Upper lobe of left lung (tissue), 6 donors: ENCODE results near the gene MXI1. TPM values are rescaled to one million over a fixed set of nuclear protein-coding genes. Genes with fewer than 3 reads are reported as not detected.

Source experiments
- ATAC-seq, 2 donors: fragments of 200-7000 bp; cut with Tn5 transposase; one replicate each; pipeline ENCODE4 v1.9.1; 2022; ENCODE audit warnings: mild to moderate bottlenecking in 2 of 2, moderate library complexity in 2 of 2; ENCODE audit not compliant: low FRiP score in 2 of 2
- DNase-seq, 2 donors: peaks; one replicate each; pipeline ENCODE4 v3.0.0-alpha.2; 2019 to 2020
- H3K27ac ChIP-seq, 4 donors: fragments of 200-600 bp; sonication (generic); one replicate each; pipeline ENCODE4 v1.5.1; 2016 to 2019
- H3K27me3 ChIP-seq, 4 donors: fragments of 200-600 bp; sonication (generic); one replicate each; pipeline ENCODE4 v1.5.1; 2017 to 2019
- H3K36me3 ChIP-seq, 4 donors: fragments of 200-600 bp; sonication (generic); one replicate each; pipeline ENCODE4 v1.5.1; 2016 to 2019
- H3K4me1 ChIP-seq, 4 donors: fragments of 200-600 bp; sonication (generic); one replicate each; pipeline ENCODE4 v1.5.1; 2018 to 2019
- H3K4me3 ChIP-seq, 4 donors: fragments of 200-600 bp; sonication (generic); one replicate each; pipeline ENCODE4 v1.5.1; 2017 to 2019; ENCODE audit warnings: mild to moderate bottlenecking in 2 of 4, moderate library complexity in 1 of 4
- H3K9me3 ChIP-seq, 4 donors: fragments of 200-600 bp; sonication (generic); one replicate each; pipeline ENCODE4 v1.5.1; 2018 to 2019
- CTCF ChIP-seq, 6 experiments: fragments of 450-650 bp in 4 of 6; fragments of 200-600 bp in 2 of 6; sonication (generic) in 2 of 6; IDR thresholded peaks; one replicate each; pipeline ENCODE4 v1.5.1; 2016 to 2019; ENCODE audit warnings: antibody characterized with exemption in 6 of 6
- EP300 ChIP-seq, 4 donors: sonication (generic); formaldehyde crosslinking; IDR thresholded peaks; one replicate each; pipeline ENCODE4 v1.5.1; 2017; ENCODE audit warnings: antibody characterized with exemption in 4 of 4, control low read depth in 2 of 4
- POLR2A ChIP-seq, 4 donors: fragments of 450-650 bp; IDR thresholded peaks; one replicate each; pipeline ENCODE4 v1.5.1; 2016 to 2017; ENCODE audit warnings: antibody characterized with exemption in 4 of 4, mild to moderate bottlenecking in 2 of 4
- POLR2AphosphoS5 ChIP-seq, 2 donors: sonication (generic); formaldehyde crosslinking; IDR thresholded peaks; one replicate each; pipeline ENCODE4 v1.5.1; 2017; ENCODE audit warnings: antibody characterized with exemption in 2 of 2
- WGBS, 2 donors: methylation state at CpG; one replicate each; pipeline ENCODE4 v1.1.5; 2017 to 2018; 5-methylcytosine and 5-hydroxymethylcytosine counted together
- total RNA-seq, 6 donors: library from RNA; depleted of rRNA in 4 of 6; stranded (reverse); fragments of >200 nt in 4 of 6; gene quantifications; one replicate each; pipeline versions ENCODE4 v1.1.0 to v1.2.1, GENCODE V29; 2016 to 2021
- donor health status: DM: no; HTN: no; CAD: no; lungs with moderate emphysema.
- donor health status: DM: no; HTN: yes; CAD: no; lungs with severe emphysema.

The MXI1 gene
- total RNA-seq, 6 donors from 2014 or later, result 27.7 to 90.1 (median 45.2) TPM

GRCh38 chr10:110205051-110205675 is 2.2 kb upstream of the MXI1 start:
- no peaks in the 10 kb centered on the region for H3K36me3 ChIP-seq

GRCh38 chr10:110207805-110208613 is 604 bp downstream of the MXI1 start:
- peak; percentile 46 to 83 for DNase-seq
- Histone ChIP-seq H3K4me1 (peaks cover 13 to 48% (median 16%) of the 10 kb centered on the region in 4 donors), H3K9me3 (no peaks in the 10 kb centered on the region), H3K36me3 (no peaks in the 10 kb centered on the region), H3K27ac (peak overlapping the region; percentile 73 to 97 (median 90)), H3K4me3 (peak overlapping the region; percentile 65 to 82 (median 71)), H3K27me3 (no peaks in the 10 kb centered on the region)
- TF ChIP-seq CTCF (IDR thresholded peaks at IDR 0.05) (no peak), EP300 (IDR thresholded peaks at IDR 0.05) (no peak), POLR2AphosphoS5 (IDR thresholded peaks at IDR 0.05) (no peak), POLR2A (IDR thresholded peaks at IDR 0.05) (peak in 2 of 4 donors; percentile 18 to 24)
- ATAC-seq, result no peak
- WGBS, 2 donors, result 0 to 1% methylated on average over 30 to 42 of the region's 57 CpGs

More at GRCh38 chr10:110205051-110205675, 2.2 kb upstream of the MXI1 start:
- peaks cover 0 to 28% (median 5%) of the 10 kb centered on the region in 4 donors for H3K4me1 ChIP-seq
- no peak overlapping the region for H3K4me3 ChIP-seq
- TF ChIP-seq EP300 (IDR thresholded peaks at IDR 0.05), result no peak
- TF ChIP-seq CTCF (IDR thresholded peaks at IDR 0.05), result no peak
- TF ChIP-seq POLR2AphosphoS5 (IDR thresholded peaks at IDR 0.05), result no peak
- no peak for TF ChIP-seq POLR2A (IDR thresholded peaks at IDR 0.05)
- H3K9me3 ChIP-seq, result no peaks in the 10 kb centered on the region
- no peaks in the 10 kb centered on the region for H3K27me3 ChIP-seq
- no peak for DNase-seq
- no peak overlapping the region for H3K27ac ChIP-seq
- WGBS, 2 donors, result 86 to 89% methylated on average over 12 of the region's 12 CpGs
- no peak for ATAC-seq

- ATAC-seq (peak in 1 of 2 donors; percentile 20), DNase-seq (peak; percentile 42 to 84)
- H3K36me3 ChIP-seq, result no peaks in the 10 kb centered on the region
- H3K4me1 ChIP-seq, result peaks cover 13 to 48% (median 16%) of the 10 kb centered on the region in 4 donors
- 1% methylated on average over 22 to 42 of the region's 44 CpGs for WGBS, 2 donors
- H3K9me3 ChIP-seq, result no peaks in the 10 kb centered on the region
- H3K4me3 ChIP-seq, result peak overlapping the region; percentile 65 to 82 (median 71)
- TF ChIP-seq EP300 (IDR thresholded peaks at IDR 0.05) (no peak), POLR2AphosphoS5 (IDR thresholded peaks at IDR 0.05) (peak in 1 of 2 donors; percentile 29)
- H3K27me3 ChIP-seq, result no peaks in the 10 kb centered on the region
- H3K27ac ChIP-seq, result peak overlapping the region; percentile 81 to 97 (median 90)
Measured at GRCh38 chr10:110208614-110209453, 1.4 kb downstream of the MXI1 start.

- H3K36me3 ChIP-seq, result no peaks in the 10 kb centered on the region
- peak in 1 of 2 donors; percentile 54 for DNase-seq
- peaks cover 13 to 41% (median 17%) of the 10 kb centered on the region in 4 donors for H3K4me1 ChIP-seq
- WGBS, 2 donors, result 1% methylated on average over 19 to 24 of the region's 24 CpGs
- H3K27me3 ChIP-seq, result no peaks in the 10 kb centered on the region
- peak overlapping the region; percentile 65 to 82 (median 71) for H3K4me3 ChIP-seq
- no peaks in the 10 kb centered on the region for H3K9me3 ChIP-seq
- H3K27ac ChIP-seq, result peak overlapping the region; percentile 81 to 97 (median 90)
- TF ChIP-seq POLR2AphosphoS5 (IDR thresholded peaks at IDR 0.05) (no peak), POLR2A (IDR thresholded peaks at IDR 0.05) (peak in 1 of 4 donors; percentile 17), EP300 (IDR thresholded peaks at IDR 0.05) (no peak), CTCF (IDR thresholded peaks at IDR 0.05) (no peak)
- ATAC-seq, result peak in 1 of 2 donors; percentile 17
Measured at GRCh38 chr10:110209454-110209925, 2.1 kb downstream of the MXI1 start.
